Endothelial cell of umbilical vein (primary cell): ENCODE data around the gene XAGE1B. TPM values are rescaled to one million over a fixed set of nuclear protein-coding genes. Genes with fewer than 3 reads are reported as not detected.
"Not testable (repeated sequence)": the region's sequence is repeated elsewhere in the genome, so short reads cannot be mapped to it uniquely, and the experiment has no call there.

Experiments
- Bru-seq: library from RNA; stranded (reverse); fragments of 400-500 nt; gene quantifications from one replicate; lab custom pipeline; 2021; lab: Mats Ljungman, UMichigan
- BruChase-seq, 2 experiments: library from RNA; stranded (reverse); fragments of 400-500 nt; gene quantifications; one replicate each; lab custom pipeline; 2021; lab: Mats Ljungman, UMichigan
- BruUV-seq: library from RNA; stranded (reverse); fragments of 400-500 nt; replicated peaks from 2 replicates; lab custom pipeline; 2021; lab: Mats Ljungman, UMichigan
- CTCF ChIA-PET: fragments of 300-600, 350-600 bp; sonication (Branson Sonifier 250); formaldehyde crosslinking; loops from one replicate; lab custom pipeline; 2021; ENCODE audit warnings: antibody characterized with exemption, inconsistent platforms; lab: Charles Lee
- POLR2A ChIA-PET: fragments of 300-600, 350-600 bp; sonication (Branson Sonifier 250); formaldehyde crosslinking; loops from one replicate; lab custom pipeline; 2021; ENCODE audit warnings: antibody characterized with exemption, inconsistent platforms; lab: Charles Lee
- DNase-seq: peaks from one replicate; pipeline ENCODE4 v3.0.0-alpha.2; 2011; ENCODE audit warnings: low read depth, low spot score
- FAIRE-seq: peaks from 2 replicates; lab custom pipeline; 2011; peaks lifted over from hg19 to GRCh38; lab: Jason Lieb, UNC
- H2AFZ ChIP-seq: 2 replicates; pipeline ENCODE4 v1.6.0; 2012; ENCODE audit warnings: low read depth, low read length, control low read depth, inconsistent platforms
- H3K27ac ChIP-seq: 2 replicates; pipeline ENCODE4 v1.5.1; 2011; ENCODE audit warnings: low read depth, mild to moderate bottlenecking, control low read depth, low read length, moderate library complexity; ENCODE audit not compliant: insufficient read depth
- H3K27me3 ChIP-seq, 2 experiments: 2 replicates each; pipeline versions ENCODE4 v1.6.0 to v1.6.1; 2011; ENCODE audit warnings: low read length in 2 of 2, mixed read lengths in 1 of 2; ENCODE audit not compliant: control insufficient read depth in 2 of 2, insufficient read depth in 2 of 2
- H3K36me3 ChIP-seq, 2 experiments: 2 replicates in 1 of 2; 3 replicates in 1 of 2; pipeline ENCODE4 v1.5.1; 2011; ENCODE audit warnings: low read length in 2 of 2, mild to moderate bottlenecking in 1 of 2, moderate library complexity in 1 of 2; ENCODE audit not compliant: control insufficient read depth in 2 of 2, insufficient read depth in 2 of 2; ENCODE audit errors: extremely low read depth in 1 of 2
- H3K4me1 ChIP-seq: 3 replicates; pipeline ENCODE4 v1.5.1; 2011; ENCODE audit warnings: mild to moderate bottlenecking, low read length; ENCODE audit not compliant: control insufficient read depth, insufficient read depth; ENCODE audit errors: extremely low read depth
- H3K4me2 ChIP-seq: 2 replicates; pipeline ENCODE4 v1.6.1; 2011; ENCODE audit warnings: low read length, control low read depth, mixed read lengths; ENCODE audit not compliant: insufficient read depth
- H3K4me3 ChIP-seq, 3 experiments: fragments of 200-600 bp in 1 of 3; sonication (generic), shearing (Covaris generic) in 1 of 3; replicated peaks in 1 of 3; 2 replicates each; pipeline ENCODE4 v1.5.1; 2011 to 2016; ENCODE audit warnings: control low read depth in 3 of 3, low read length in 3 of 3, mild to moderate bottlenecking in 2 of 3, inconsistent platforms in 1 of 3, low read depth in 1 of 3, moderate library complexity in 1 of 3; ENCODE audit not compliant: insufficient read depth in 1 of 3
- H3K79me2 ChIP-seq: 2 replicates; pipeline ENCODE4 v1.6.0; 2012; ENCODE audit warnings: low read length, inconsistent platforms; ENCODE audit not compliant: control insufficient read depth, insufficient read depth
- H3K9ac ChIP-seq: replicated peaks from 2 replicates; pipeline ENCODE3; 2011; ENCODE audit warnings: low read length, control low read depth; ENCODE audit not compliant: insufficient read depth; ENCODE audit errors: extremely low read depth
- H3K9me1 ChIP-seq: replicated peaks from 3 replicates; pipeline ENCODE4 v1.6.0; 2011; ENCODE audit warnings: mild to moderate bottlenecking, low read length; ENCODE audit not compliant: control insufficient read depth, insufficient read depth; ENCODE audit errors: extremely low read depth
- H3K9me3 ChIP-seq: replicated peaks from 2 replicates; pipeline ENCODE4 v1.5.1; 2012; ENCODE audit warnings: low read length, inconsistent platforms; ENCODE audit not compliant: control insufficient read depth, insufficient read depth
- H4K20me1 ChIP-seq: replicated peaks from 2 replicates; pipeline ENCODE3; 2011; ENCODE audit warnings: mild to moderate bottlenecking, low read length; ENCODE audit not compliant: control insufficient read depth, insufficient read depth; ENCODE audit errors: extremely low read depth
- EZH2 ChIP-seq: IDR thresholded peaks from 2 replicates; pipeline ENCODE4 v1.6.1; 2012; ENCODE audit warnings: borderline replicate concordance, low read depth, mild to moderate bottlenecking, moderate library complexity, low read length, inconsistent platforms; ENCODE audit not compliant: severe bottlenecking
- FOS ChIP-seq: IDR thresholded peaks from 2 replicates; pipeline ENCODE4 v1.6.1; 2011; ENCODE audit warnings: mild to moderate bottlenecking, low read length, moderate library complexity, borderline replicate concordance; ENCODE audit not compliant: insufficient read depth
- GATA2 ChIP-seq: IDR thresholded peaks from 2 replicates; pipeline ENCODE4 v1.7.0; 2011; ENCODE audit warnings: low read depth, mild to moderate bottlenecking, moderate library complexity, mixed read lengths, low read length; ENCODE audit not compliant: insufficient read length, insufficient read depth
- JUN ChIP-seq: IDR thresholded peaks from 2 replicates; pipeline ENCODE4 v1.6.1; 2011; ENCODE audit warnings: borderline replicate concordance, low read depth; ENCODE audit not compliant: insufficient read length, insufficient read depth
- MYC ChIP-seq: IDR thresholded peaks from one replicate; pipeline ENCODE4 v1.6.1; 2011; ENCODE audit warnings: mild to moderate bottlenecking, low read depth, low read length
- POLR2A ChIP-seq: IDR thresholded peaks from 2 replicates; pipeline ENCODE4 v1.6.1; 2012; ENCODE audit warnings: low read depth, mild to moderate bottlenecking, control low read depth, low read length
- POLR2AphosphoS5 ChIP-seq: IDR thresholded peaks from 2 replicates; pipeline ENCODE4 v1.6.1; 2012; ENCODE audit warnings: low read depth, mild to moderate bottlenecking, control low read depth, low read length, moderate library complexity; ENCODE audit not compliant: insufficient read depth
- dilution Hi-C: fragments of 300-500 bp; cut with MboI; formaldehyde crosslinking; loops from one replicate; pipeline ENCODE4 v1.15.0; 2019; ENCODE audit warnings: low sequenced_read_pairs; ENCODE audit not compliant: extremely low pct_ligation_motif_present
- intact Hi-C: fragments of 100-400 bp; cut with micrococcal nuclease; formaldehyde crosslinking; loops from one replicate; pipeline ENCODE4 v1.10.0; 2022
- long read RNA-seq: library from polyadenylated mRNA; stranded (forward); transcript quantifications from one replicate; pipeline ENCODE4 v2.0.0, GENCODE V29; 2021
- polyA minus RNA-seq, 3 experiments: library from RNA; depleted of rRNA, polyadenylated mRNA; stranded (reverse); fragments of >200 nt; gene quantifications; 1 replicate in 1 of 3; 2 replicates in 2 of 3; pipeline ENCODE4 v1.2.3, GENCODE V29; 2011
- polyA plus RNA-seq, 4 experiments: library from polyadenylated mRNA; depleted of rRNA in 3 of 4; stranded (reverse) in 3 of 4; unstranded in 1 of 4; fragments of >200 nt; gene quantifications; 2 replicates each; pipeline versions ENCODE4 v1.2.1 to v1.2.3, GENCODE V29; 2011 to 2012; ENCODE audit warnings: missing spikeins in 1 of 4
- total RNA-seq: library from RNA; stranded (reverse); gene quantifications from 2 replicates; pipeline ENCODE4 v1.2.3, GENCODE V29; 2021
- TF ChIP-seq, protein P1 (sequence below): IDR thresholded peaks from 2 replicates; pipeline ENCODE4 v1.6.1; 2011; ENCODE audit not compliant: insufficient read depth, insufficient read length
- TF ChIP-seq, protein P2 (sequence below), 2 donors: IDR thresholded peaks; 1 replicate in 1 of 2; 2 replicates in 1 of 2; pipeline ENCODE4 v1.5.1; 2011; ENCODE audit warnings: low read length in 2 of 2, mild to moderate bottlenecking in 2 of 2, moderate library complexity in 2 of 2, control low read depth in 1 of 2, inconsistent platforms in 1 of 2, low read depth in 1 of 2; ENCODE audit not compliant: insufficient read depth in 1 of 2; ENCODE audit errors: extremely low read depth in 1 of 2

The XAGE1B gene, protein sequence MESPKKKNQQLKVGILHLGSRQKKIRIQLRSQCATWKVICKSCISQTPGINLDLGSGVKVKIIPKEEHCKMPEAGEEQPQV
- total RNA-seq = not detected in 2 replicates
- polyA plus RNA-seq = not detected in 2 replicates
- polyA plus RNA-seq (2011; cell fraction: cytosol; rRNA removed) = not detected in 2 replicates
- not detected in 2 replicates for polyA plus RNA-seq (2011; cell fraction: nucleus; rRNA removed)
- not detected in 2 replicates for polyA plus RNA-seq (2012)
- polyA minus RNA-seq = 1.1 TPM in 1 of 2 replicates, not detected in the other
- polyA minus RNA-seq (2011; cell fraction: cytosol; rRNA and poly(A)+ RNA removed) = not detected
- not detected in 2 replicates for polyA minus RNA-seq (2011; cell fraction: nucleus; rRNA and poly(A)+ RNA removed)
- Bru-seq, nascent RNA = not detected
- BruChase-seq, experiment 1, labeled RNA remaining after a 6-hour chase = not detected
- not detected for BruChase-seq, experiment 2, labeled RNA remaining after a 2-hour chase
- long read RNA-seq = 0 reads

DNA sequence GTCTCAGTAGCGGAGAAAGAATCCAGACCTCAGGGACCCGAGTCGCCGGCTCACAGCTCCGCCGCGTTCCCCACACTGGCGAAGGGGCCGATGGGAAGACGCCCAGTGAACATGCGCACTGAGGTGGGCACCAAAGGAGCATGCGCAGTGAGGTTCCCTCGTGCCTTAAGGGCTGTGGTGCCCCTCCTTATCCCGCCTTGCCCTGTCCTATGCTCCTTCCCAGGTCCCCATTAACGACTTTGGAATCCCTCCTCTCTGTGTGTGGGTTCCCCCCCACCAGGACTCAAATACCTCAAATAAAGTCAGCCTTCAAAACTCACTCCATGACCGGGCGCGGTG is at the start of gene XAGE1B:
XAGE1B (minus strand) TSS at position 77 of the 339 bp plus-strand sequence. CDS start 1,536 bp downstream, outside the sequence.
- H3K9me3 ChIP-seq, H3K4me3 ChIP-seq, H3K36me3 ChIP-seq, H3K79me2 ChIP-seq, H2AFZ ChIP-seq, H3K9ac ChIP-seq, H3K4me2 ChIP-seq, intact Hi-C loops, H3K4me1 ChIP-seq, H3K27ac ChIP-seq, DNase-seq, H3K27me3 ChIP-seq, CTCF ChIA-PET, POLR2A ChIA-PET, BruUV-seq, H3K9me1 ChIP-seq, dilution Hi-C loops, FAIRE-seq, H4K20me1 ChIP-seq: not testable (repeated sequence)

DNA sequence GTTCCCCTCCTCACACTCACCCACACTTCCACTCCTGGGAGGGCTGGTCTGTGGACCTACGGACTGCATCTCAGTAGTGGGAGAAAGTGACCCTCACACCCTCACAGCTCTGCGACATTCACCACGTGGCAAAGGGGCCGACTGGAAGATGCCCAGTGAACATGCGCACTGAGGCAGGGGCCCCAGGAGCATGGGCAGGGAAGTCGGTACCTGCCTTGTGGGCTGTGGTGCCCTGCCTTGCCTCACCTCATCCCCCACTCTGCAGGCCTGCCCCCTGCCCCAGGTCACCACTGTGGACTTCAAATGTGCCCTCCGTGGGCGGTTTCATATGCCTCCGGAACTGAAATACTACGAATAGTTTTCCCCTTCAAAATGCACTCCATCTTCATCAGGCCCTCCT is 46.2 kb upstream of the XAGE1B start:
- no peaks in the 10 kb centered on the region for H3K27me3 ChIP-seq
- H3K9me3 ChIP-seq = no peaks in the 10 kb centered on the region
- H3K9ac ChIP-seq = no peak overlapping the region
- no peak overlapping the region for H3K27ac ChIP-seq
- ChIA-PET POLR2A (no interaction called here), CTCF (no interaction called here)
- no peaks in the 10 kb centered on the region for H3K4me1 ChIP-seq
- H2AFZ ChIP-seq = no peak overlapping the region
- no peak for DNase-seq
- no peaks in the 10 kb centered on the region for H3K9me1 ChIP-seq
- H4K20me1 ChIP-seq = no peaks in the 10 kb centered on the region
- no peak for FAIRE-seq
- no peak overlapping the region for H3K4me3 ChIP-seq
- H3K79me2 ChIP-seq = no peaks in the 10 kb centered on the region
- no TSS peak for BruUV-seq
- no peaks in the 10 kb centered on the region for H3K36me3 ChIP-seq
- dilution Hi-C loops (no loop called here), intact Hi-C loops (no loop called here)
- TF ChIP-seq, protein P1, sequence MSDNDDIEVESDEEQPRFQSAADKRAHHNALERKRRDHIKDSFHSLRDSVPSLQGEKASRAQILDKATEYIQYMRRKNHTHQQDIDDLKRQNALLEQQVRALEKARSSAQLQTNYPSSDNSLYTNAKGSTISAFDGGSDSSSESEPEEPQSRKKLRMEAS = no peak
- TF ChIP-seq MYC = no peak
- TF ChIP-seq, protein P2, sequence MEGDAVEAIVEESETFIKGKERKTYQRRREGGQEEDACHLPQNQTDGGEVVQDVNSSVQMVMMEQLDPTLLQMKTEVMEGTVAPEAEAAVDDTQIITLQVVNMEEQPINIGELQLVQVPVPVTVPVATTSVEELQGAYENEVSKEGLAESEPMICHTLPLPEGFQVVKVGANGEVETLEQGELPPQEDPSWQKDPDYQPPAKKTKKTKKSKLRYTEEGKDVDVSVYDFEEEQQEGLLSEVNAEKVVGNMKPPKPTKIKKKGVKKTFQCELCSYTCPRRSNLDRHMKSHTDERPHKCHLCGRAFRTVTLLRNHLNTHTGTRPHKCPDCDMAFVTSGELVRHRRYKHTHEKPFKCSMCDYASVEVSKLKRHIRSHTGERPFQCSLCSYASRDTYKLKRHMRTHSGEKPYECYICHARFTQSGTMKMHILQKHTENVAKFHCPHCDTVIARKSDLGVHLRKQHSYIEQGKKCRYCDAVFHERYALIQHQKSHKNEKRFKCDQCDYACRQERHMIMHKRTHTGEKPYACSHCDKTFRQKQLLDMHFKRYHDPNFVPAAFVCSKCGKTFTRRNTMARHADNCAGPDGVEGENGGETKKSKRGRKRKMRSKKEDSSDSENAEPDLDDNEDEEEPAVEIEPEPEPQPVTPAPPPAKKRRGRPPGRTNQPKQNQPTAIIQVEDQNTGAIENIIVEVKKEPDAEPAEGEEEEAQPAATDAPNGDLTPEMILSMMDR (IDR thresholded peaks at IDR 0.05; ENCODE audit: extremely low read depth in 1 of 2, insufficient read depth in 1 of 2, low read depth in 1 of 2, low read length in 2 of 2) = no peak
- TF ChIP-seq FOS = no peak
- no peak for TF ChIP-seq EZH2
- TF ChIP-seq GATA2 = no peak
- no peak for TF ChIP-seq POLR2AphosphoS5
- TF ChIP-seq JUN = no peak
- TF ChIP-seq POLR2A = no peak
- H3K4me2 ChIP-seq = no peak overlapping the region
